Suprapubic skin (tissue), 4 donors: ENCODE results near the gene ADAM8. TPM values are rescaled to one million over a fixed set of nuclear protein-coding genes. Genes with fewer than 3 reads are reported as not detected.

Experiments
- DNase-seq, 2 donors: peaks; one replicate each; pipeline ENCODE4 v3.0.0-alpha.2; 2019; ENCODE audit warnings: low spot score in 2 of 2
- H3K27ac ChIP-seq: fragments of 200-600 bp; sonication (generic); one replicate; pipeline ENCODE4 v1.5.1; 2019
- H3K27me3 ChIP-seq: fragments of 200-600 bp; sonication (generic); one replicate; pipeline ENCODE4 v1.5.1; 2019
- H3K36me3 ChIP-seq: fragments of 200-600 bp; sonication (generic); one replicate; pipeline ENCODE4 v1.5.1; 2019
- H3K4me1 ChIP-seq: fragments of 200-600 bp; sonication (generic); one replicate; pipeline ENCODE4 v1.5.1; 2019
- H3K4me3 ChIP-seq: fragments of 200-600 bp; sonication (generic); one replicate; pipeline ENCODE4 v1.5.1; 2019; ENCODE audit warnings: mild to moderate bottlenecking
- H3K9me3 ChIP-seq: fragments of 200-600 bp; sonication (generic); one replicate; pipeline ENCODE4 v1.5.1; 2019
- EP300 ChIP-seq: sonication (generic); formaldehyde crosslinking; IDR thresholded peaks from one replicate; pipeline ENCODE4 v1.6.1; 2017; ENCODE audit warnings: antibody characterized with exemption
- POLR2A ChIP-seq, 2 donors: fragments of 450-650 bp; IDR thresholded peaks; one replicate each; pipeline ENCODE4 v1.6.1; 2017; ENCODE audit warnings: antibody characterized with exemption in 2 of 2, mild to moderate bottlenecking in 2 of 2, moderate library complexity in 2 of 2
- POLR2AphosphoS5 ChIP-seq, 3 donors: sonication (generic); formaldehyde crosslinking; IDR thresholded peaks; one replicate each; pipeline ENCODE4 v1.6.1; 2017; ENCODE audit warnings: antibody characterized with exemption in 3 of 3
- WGBS: methylation state at CpG from one replicate; pipeline ENCODE4 v1.1.5; 2018; 5-methylcytosine and 5-hydroxymethylcytosine counted together
- total RNA-seq, 4 donors: library from RNA; depleted of rRNA; stranded (reverse); fragments of >200 nt; gene quantifications; one replicate each; pipeline ENCODE4 v1.1.0, GENCODE V29; 2016
- TF ChIP-seq, protein P1 (sequence below), 2 donors: fragments of 200-600 bp in 1 of 2; fragments of 450-650 bp in 1 of 2; sonication (generic) in 1 of 2; IDR thresholded peaks; one replicate each; pipeline ENCODE4 v1.5.1; 2016 to 2019; ENCODE audit warnings: antibody characterized with exemption in 2 of 2, mild to moderate bottlenecking in 1 of 2, moderate library complexity in 1 of 2

The ADAM8 gene
- total RNA-seq, 4 donors from 2014 or later = 3.0 to 18.4 (median 4.1) TPM

DNA sequence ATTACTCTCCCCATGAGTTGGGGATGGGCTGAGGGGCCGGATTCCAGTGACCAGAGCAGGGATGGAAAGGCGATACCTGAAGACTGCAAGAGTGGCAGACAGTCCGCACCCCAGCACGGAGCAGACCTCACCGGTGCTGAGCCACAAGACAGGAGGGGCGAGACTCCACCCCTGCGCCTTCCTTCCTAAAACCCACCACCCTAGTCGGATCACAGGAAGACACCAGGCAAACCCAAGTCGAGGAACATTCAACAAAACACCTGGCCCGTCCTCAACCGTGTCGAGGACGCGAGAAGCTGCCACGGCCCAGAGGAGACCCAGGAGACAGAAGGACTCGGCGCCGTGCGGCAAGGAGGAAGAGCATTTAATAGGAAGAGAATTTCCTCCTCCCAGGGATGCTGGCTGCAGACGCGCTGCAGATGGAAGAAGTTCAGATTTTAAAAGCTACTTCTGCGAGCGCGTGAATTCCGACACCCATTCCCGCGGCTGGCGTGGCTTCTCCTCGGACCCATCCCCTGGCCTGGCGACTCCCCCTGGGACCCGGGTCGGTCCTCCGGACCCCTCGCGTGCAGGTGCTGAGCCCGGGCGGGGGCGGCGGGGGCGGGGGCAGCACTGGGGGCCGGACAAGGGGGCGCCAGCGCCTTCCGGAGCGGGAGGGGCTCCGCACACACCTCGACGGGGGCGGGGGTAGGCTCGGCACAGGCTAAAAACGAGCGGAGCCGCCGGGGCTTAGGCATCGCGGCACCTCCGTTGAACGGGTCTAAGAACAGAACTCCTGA, 47.2 kb downstream of the ADAM8 start:
- H3K27me3 ChIP-seq = peaks cover 100% of the 10 kb centered on the region

GRCh38 chr10:133227256-133227655, 49.4 kb downstream of the ADAM8 start:
- 87% methylated on average over 21 of the region's 21 CpGs for WGBS
- H3K36me3 ChIP-seq = no peaks in the 10 kb centered on the region
- no peak for DNase-seq
- H3K27me3 ChIP-seq = peaks cover 85% of the 10 kb centered on the region
- H3K9me3 ChIP-seq = no peaks in the 10 kb centered on the region
- H3K4me1 ChIP-seq = peaks cover 16% of the 10 kb centered on the region
- no peak overlapping the region for H3K27ac ChIP-seq
- TF ChIP-seq, protein P1, sequence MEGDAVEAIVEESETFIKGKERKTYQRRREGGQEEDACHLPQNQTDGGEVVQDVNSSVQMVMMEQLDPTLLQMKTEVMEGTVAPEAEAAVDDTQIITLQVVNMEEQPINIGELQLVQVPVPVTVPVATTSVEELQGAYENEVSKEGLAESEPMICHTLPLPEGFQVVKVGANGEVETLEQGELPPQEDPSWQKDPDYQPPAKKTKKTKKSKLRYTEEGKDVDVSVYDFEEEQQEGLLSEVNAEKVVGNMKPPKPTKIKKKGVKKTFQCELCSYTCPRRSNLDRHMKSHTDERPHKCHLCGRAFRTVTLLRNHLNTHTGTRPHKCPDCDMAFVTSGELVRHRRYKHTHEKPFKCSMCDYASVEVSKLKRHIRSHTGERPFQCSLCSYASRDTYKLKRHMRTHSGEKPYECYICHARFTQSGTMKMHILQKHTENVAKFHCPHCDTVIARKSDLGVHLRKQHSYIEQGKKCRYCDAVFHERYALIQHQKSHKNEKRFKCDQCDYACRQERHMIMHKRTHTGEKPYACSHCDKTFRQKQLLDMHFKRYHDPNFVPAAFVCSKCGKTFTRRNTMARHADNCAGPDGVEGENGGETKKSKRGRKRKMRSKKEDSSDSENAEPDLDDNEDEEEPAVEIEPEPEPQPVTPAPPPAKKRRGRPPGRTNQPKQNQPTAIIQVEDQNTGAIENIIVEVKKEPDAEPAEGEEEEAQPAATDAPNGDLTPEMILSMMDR (IDR thresholded peaks at IDR 0.05) = no peak
- TF ChIP-seq POLR2A (IDR thresholded peaks at IDR 0.05) (no peak), POLR2AphosphoS5 (IDR thresholded peaks at IDR 0.05) (no peak), EP300 (no peak)
- no peak overlapping the region for H3K4me3 ChIP-seq

More for the DNA sequence above, 47.2 kb downstream of the ADAM8 start:
- Histone ChIP-seq H3K36me3 (no peaks in the 10 kb centered on the region), H3K9me3 (no peaks in the 10 kb centered on the region), H3K4me1 (peaks cover 16% of the 10 kb centered on the region), H3K27ac (no peak overlapping the region), H3K4me3 (peak overlapping the region; percentile 30)
- no peak for DNase-seq
- TF ChIP-seq POLR2A (IDR thresholded peaks at IDR 0.05) (no peak), POLR2AphosphoS5 (IDR thresholded peaks at IDR 0.05) (no peak), EP300 (no peak)
- TF ChIP-seq, protein P1 (IDR thresholded peaks at IDR 0.05) = no peak
- 9% methylated on average over 27 of the region's 58 CpGs for WGBS

DNA sequence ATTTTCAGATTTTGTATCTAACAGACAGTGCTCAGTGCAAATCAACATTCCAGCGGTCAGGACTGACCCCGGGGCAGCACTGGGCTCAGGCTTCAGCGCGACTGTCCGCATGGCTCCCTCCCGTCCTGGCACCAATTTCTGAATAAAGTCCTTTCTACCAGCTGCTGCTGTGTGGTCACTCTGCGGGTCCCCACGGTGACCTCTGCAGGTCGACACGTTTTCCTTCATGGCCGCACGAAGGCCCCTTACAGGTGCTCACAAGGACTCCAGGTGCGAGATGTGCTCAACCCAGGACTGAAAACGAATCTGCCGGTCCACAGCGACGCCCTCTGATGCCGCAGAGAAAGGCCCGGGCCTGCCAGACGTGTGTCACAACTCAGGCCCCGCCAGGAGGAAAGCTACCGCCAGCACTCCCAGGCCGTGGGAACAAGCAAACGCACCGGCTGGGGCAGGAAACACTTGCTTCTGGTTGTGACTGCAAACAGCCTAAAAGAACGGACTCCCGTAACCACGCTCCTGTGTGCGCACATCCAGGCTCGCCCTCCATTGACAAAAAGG, 50.3 kb downstream of the ADAM8 start:
- DNase-seq = no peak
- TF ChIP-seq, protein P1 (IDR thresholded peaks at IDR 0.05) = no peak
- Histone ChIP-seq H3K9me3 (no peaks in the 10 kb centered on the region), H3K4me3 (no peak overlapping the region), H3K27ac (no peak overlapping the region), H3K36me3 (no peaks in the 10 kb centered on the region), H3K27me3 (peaks cover 79% of the 10 kb centered on the region), H3K4me1 (peaks cover 16% of the 10 kb centered on the region)
- WGBS = 58% methylated on average over 22 of the region's 30 CpGs

GRCh38 chr10:133225707-133226191, 50.9 kb downstream of the ADAM8 start:
- TF ChIP-seq POLR2A (IDR thresholded peaks at IDR 0.05) (no peak), POLR2AphosphoS5 (IDR thresholded peaks at IDR 0.05) (no peak), EP300 (no peak)
- TF ChIP-seq, protein P1 (IDR thresholded peaks at IDR 0.05) = no peak
- peaks cover 14% of the 10 kb centered on the region for H3K4me1 ChIP-seq
- H3K4me3 ChIP-seq = no peak overlapping the region
- no peaks in the 10 kb centered on the region for H3K36me3 ChIP-seq
- no peak overlapping the region for H3K27ac ChIP-seq
- DNase-seq = no peak
- WGBS = 69% methylated on average over 21 of the region's 23 CpGs
- no peaks in the 10 kb centered on the region for H3K9me3 ChIP-seq
- peaks cover 79% of the 10 kb centered on the region for H3K27me3 ChIP-seq

DNA sequence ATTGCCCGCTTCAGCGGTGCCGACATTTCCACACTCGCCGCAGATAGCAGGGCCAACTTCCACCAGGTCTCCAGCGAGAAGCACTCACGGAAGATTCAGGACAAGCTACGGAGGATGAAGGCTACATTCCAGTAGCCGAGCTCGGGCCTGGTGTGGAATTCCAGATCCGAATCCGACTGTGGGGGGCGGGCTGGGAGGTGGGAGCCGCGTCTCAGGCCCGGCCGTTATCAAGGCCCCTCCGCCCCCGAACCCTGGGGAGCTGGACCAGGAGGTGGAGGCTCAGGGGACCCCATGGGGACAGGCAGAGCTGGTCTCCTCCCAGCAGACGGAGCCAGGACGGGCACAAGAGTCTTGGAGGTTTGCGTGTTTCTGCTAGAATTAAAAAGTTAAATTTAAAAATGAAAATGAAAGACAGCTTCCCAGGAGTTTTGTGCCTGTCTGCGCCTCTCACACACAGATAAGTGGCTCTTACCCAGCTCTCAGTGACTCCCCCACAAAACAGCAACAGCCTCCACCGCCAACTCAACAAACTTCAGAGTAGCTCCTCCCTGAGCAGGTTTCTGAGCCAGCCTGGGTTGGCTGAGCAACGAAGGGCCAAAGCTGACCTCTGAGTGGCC, 51.8 kb downstream of the ADAM8 start:
- Histone ChIP-seq H3K27ac (no peak overlapping the region), H3K4me3 (no peak overlapping the region), H3K9me3 (no peaks in the 10 kb centered on the region), H3K4me1 (peaks cover 5% of the 10 kb centered on the region), H3K36me3 (no peaks in the 10 kb centered on the region), H3K27me3 (peaks cover 75% of the 10 kb centered on the region)
- no peak for DNase-seq
- TF ChIP-seq EP300 (no peak), POLR2A (IDR thresholded peaks at IDR 0.05) (no peak), POLR2AphosphoS5 (IDR thresholded peaks at IDR 0.05) (no peak)
- TF ChIP-seq, protein P1 (IDR thresholded peaks at IDR 0.05) = no peak
- 64% methylated on average over 19 of the region's 25 CpGs for WGBS
